NCI-H2029 treated with DMSO at 0.1 percent for 48 hours (cell line): Measurements from ENCODE around the gene GGCX.
A peak's percentile ranks its signal among the peaks of the same experiment; 100 is the strongest.
"Not testable (repeated sequence)": the region's sequence is repeated elsewhere in the genome, so short reads cannot be mapped to it uniquely, and the experiment has no call there.

Source experiments
- DNase-seq: peaks from one replicate; lab custom pipeline; 2025; lab: John Stamatoyannopoulos, UW

GGCX gene

DNA sequence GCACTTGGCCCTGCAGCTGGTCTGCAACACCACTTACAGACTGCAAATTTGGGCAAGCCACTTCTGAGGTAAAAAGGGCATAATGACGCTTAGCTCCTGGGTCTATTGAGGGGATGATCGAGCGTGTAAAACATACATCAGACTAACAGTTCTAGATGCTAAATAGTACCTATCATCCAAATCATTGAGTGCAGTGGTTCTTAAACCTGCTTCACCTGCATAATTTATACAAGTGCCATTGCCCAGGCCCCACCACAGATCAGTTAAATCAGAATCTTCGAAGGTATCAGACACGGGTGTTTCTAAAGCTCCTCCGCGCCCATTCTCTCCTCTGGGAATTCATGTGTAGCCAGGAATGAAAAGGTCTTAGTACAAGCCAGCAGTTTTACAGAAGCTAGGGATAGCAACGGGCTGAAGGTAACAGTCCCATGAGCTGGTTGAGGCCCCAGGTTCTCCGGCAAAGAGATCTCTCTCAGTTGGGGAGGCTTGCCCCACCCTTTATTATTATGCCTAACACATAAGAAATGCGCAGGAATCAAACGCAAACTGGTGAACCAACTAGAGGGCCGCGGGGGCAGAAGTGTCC lies 33.5 kb upstream of the GGCX start:
- no peak for DNase-seq

GRCh38 chr2:85593023-85593422 lies 31.7 kb upstream of the GGCX start:
- no peak for DNase-seq

DNA sequence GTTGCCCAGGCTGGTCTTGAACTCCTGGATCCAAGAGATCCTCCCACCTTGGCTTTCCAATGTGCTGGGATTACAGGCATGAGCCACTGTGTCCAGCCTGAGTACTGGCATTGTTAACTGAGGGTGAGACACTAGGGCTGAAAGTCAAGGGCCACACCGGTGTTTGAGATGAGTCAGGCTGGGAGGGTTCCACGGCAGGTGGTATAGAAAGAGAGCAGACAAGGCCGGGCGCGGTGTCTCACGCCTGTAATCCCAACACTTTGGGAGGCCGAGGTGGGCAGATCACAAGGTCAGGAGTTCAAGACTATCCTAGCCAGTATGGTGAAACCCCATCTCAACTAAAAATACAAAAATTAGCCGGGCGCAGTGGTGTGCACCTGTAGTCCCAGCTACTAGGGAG lies 31.0 kb upstream of the GGCX start:
- DNase-seq, result not testable (repeated sequence)

GRCh38 chr2:85591563-85591962 lies 30.3 kb upstream of the GGCX start:
- DNase-seq, result no peak

GRCh38 chr2:85590950-85591349 lies 29.7 kb upstream of the GGCX start:
- no peak for DNase-seq

DNA sequence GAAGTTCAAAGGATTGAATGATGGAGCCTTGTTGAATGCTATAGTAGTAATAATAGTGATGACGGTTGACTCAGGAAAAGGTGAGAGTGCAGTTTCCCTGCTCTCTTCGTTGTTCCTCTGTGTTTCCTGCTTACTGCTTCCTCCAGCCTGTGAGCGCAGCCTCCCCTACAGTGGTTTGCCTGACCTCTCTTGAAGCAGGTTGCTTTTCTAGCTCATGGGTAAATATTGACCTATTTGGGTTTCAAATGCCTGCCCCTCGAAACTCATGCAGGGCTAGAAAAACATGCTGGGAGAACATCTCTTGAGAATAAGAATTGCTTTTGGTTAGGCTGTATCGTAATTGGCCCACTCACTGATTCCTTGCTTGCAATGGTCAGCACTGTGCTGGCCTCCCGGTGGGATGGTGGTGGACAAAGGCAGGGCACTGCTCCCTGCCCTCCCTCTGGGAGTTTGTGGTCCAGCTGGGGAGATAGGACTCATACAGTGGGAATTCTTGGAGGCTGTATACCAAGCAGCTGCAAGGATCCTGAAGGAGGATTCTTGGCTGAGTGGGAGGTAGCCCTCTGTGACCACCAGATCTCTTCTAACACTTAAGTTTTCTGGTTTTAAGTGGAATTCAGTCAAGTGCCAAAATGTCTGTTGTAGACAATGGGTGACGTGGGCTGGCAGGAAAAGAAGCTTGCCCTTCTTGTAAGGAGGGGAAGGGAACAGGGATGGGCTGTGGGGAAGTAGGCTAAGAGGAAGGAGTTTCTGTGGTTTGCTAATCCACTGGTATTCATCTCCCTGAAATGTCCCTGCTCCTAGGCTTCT lies 28.9 kb upstream of the GGCX start:
- DNase-seq, result peak; percentile 27

GRCh38 chr2:85589181-85589580 lies 27.9 kb upstream of the GGCX start:
- DNase-seq, result no peak

GRCh38 chr2:85588645-85589044 lies 27.4 kb upstream of the GGCX start:
- DNase-seq, result no peak

GRCh38 chr2:85588236-85588635 lies 26.9 kb upstream of the GGCX start:
- DNase-seq, result no peak

DNA sequence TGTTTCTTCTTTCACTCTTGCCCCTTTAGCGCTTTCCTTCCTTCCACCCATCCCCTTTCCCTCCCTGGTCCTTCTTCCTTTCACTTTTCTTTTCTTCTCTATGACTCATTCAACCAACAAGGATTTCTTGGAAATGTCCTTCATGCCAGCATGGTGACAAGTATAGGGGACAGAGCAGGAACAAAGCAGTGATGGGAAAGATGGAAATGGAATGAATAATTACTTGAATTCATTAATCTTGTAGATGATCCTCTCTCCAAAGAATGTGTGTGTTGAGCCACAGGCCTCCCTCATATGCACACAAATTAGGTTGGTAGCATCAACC lies 24.4 kb upstream of the GGCX start:
- DNase-seq, result no peak

- DNase-seq, result no peak
Observed at GRCh38 chr2:85584857-85585780, 23.8 kb upstream of the GGCX start.

GRCh38 chr2:85584354-85584856 lies 23.1 kb upstream of the GGCX start, which contains the start of gene VAMP5:
VAMP5 (plus strand) TSS chr2:85584431; CDS start chr2:85584491, 60 bp downstream.
- no peak for DNase-seq

DNA sequence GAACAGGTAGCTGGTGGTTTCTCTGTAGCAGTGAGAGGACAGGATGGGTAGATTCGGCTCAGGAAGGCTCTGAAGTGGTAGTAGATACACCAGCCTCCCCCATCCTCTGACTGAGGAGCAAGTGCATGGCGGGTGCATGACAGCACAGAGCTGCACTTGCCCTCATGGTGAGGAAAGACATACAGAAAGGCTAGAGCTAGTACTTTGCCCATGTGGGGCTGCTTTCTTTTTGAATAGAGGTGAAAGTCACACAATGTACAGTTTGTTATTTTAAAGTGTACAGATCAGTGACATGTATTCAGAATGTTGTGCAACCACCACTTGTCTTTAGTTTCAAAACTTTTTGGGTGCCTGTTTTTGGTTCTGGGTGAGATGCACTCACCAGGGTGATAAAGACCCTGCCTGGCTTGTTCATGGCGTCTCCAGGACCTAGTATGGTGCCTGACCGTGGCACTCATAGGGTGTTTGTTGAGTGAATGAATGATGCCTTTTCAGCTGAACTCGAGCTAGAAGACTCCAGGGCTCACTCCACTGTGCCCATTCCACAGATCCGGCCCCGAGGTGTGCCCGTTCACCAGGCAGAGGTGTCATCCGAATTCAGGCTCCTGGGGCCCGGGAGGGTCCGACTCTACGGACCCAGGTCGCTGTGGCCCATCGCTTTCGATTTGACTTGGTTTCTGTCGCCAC lies 22.5 kb upstream of the GGCX start:
- no peak for DNase-seq

DNA sequence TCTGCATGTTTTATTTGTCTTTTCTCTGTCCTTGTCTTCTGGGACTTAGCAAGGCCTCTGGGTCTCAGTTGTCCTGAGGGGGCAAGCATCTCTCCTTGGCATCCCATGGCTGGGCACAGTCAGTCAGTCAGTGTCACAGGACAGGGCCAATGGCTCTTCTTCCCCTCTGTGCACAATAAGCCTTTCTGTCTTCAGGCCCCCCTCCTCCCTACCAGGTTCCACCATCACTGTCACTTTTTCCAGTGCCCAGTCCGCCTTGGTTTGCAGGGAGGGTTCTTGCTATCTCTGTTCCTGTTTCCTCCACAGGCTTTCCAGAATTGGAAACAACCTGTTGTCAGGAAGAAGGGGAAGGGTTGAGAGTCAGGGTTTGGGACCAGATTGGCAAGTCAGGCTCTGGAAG lies 21.2 kb upstream of the GGCX start:
- DNase-seq, result no peak

DNA sequence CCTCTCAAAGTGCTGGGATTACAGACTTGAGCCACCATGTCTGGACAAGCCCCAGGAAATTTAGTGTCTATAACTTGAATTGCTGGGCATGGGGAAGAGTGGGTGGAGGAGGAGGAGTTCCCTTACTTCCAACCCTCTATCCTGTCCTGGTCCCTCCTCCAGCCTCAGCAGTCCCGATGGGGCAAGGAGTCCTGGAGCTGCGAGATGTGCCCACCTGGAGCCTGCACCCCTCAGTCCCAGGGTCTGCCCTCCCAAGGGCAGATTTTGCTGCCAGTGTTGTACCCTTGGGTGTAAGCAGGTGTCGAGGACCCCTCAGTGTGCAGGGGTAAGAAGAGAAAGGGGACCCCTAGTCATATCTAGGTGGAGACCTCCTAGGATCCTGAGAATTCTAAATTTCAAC lies 18.9 kb upstream of the GGCX start:
- DNase-seq, result no peak

DNA sequence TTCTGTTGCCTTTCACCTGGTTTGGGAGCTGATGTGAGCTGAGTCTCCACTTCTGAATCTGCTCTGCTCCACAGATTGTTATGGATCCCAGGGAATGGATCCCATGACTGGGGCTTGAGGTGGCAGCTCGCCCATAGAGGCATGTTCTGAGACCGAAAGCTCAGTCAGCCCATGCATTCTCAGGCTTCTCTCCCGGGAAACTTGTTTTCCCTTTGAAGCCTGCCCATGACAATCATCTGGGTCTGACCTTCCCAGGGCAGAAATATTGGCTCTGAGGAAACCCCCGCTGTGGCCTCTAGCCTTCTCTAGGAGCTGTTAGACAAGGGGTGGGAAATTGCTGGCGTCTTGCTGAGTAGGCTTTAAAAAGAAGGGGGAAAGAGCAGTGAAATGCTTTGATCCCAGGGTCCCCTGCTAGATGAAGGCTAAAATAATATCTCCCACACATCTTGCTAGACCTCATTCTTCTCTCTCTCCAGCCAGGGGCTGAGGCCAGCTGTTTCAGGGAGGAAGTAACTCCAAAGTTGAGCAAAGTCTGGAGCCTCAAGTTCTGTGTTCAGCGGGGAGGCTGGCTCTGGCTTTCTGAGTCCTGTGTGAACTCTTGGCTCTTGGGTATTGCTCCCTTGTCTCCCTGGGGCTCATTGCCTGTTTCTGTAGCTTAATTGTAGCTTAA lies 18.1 kb upstream of the GGCX start:
- no peak for DNase-seq

DNA sequence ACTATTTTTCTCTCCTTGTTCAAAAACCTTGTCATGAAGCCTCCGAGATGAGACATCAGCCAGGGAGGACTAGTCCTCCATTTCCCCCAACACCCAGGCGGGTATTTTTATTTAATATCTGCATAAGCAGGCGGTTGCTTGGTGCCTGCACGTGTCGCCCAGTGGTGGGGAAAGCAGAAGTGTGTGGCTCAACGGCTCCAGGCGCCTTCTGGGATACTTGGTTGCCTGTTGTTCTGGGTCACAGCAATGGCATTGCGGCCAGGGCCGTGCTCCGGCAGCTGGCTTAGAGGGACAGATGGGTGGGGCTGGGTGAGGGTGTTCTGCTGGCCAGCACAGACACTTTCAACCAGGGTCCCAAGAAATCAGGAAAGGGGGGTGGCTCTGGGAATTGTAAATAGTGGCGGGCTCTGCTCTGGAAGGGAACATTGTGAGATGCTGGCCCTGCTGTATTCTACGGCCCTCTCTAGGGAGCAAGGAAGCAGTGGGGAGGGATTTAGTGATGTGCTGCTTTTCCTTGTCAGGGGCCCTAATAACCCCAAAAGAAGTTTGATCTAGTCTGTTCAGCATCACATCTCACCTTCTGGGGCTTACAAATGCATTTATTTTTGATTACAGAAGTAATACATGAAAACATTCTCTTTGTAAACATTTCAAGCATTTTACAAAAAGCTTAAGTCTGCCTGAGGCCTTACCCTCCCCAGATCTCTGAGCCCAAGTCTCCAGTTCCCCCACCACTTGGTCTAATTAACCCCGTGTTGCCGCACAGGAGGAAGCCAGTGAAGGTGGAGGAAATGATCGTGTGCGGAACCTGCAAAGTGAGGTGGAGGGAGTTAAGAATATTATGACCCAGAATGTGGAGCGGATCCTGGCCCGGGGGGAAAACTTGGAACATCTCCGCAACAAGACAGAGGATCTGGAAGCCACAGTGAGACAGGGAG lies 17.2 kb upstream of the GGCX start:
- DNase-seq, result no peak

GRCh38 chr2:85577386-85578242 lies 16.3 kb upstream of the GGCX start, which contains the start of gene VAMP8:
VAMP8 (plus strand) TSS chr2:85577586; CDS start chr2:85577647, 61 bp downstream.
- DNase-seq, result no peak

- DNase-seq, result no peak
Observed at GRCh38 chr2:85577063-85577385, 15.7 kb upstream of the GGCX start.
